ENCODE results near the gene HDHD5.

DNA sequence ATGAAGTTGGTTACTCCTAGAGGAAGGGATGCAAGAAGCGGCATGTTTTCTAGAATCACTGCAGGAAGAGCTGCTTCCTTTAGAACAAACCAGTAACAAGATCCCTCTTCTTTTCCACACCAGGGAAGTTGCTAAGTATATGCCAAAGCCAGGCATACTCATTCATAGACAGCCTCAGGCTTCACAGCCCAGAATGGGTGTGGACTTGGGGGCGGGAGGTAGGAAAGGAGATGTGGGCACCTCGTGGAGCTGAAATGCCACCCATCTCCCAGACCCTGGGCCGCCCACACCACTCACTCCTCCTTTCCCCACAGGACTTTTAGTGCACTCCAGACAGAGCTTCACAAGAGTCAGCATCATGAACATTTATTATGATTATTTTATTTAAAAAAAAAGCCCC is 21.9 kb downstream of the HDHD5 start:
- TF ChIP-seq, protein P1, sequence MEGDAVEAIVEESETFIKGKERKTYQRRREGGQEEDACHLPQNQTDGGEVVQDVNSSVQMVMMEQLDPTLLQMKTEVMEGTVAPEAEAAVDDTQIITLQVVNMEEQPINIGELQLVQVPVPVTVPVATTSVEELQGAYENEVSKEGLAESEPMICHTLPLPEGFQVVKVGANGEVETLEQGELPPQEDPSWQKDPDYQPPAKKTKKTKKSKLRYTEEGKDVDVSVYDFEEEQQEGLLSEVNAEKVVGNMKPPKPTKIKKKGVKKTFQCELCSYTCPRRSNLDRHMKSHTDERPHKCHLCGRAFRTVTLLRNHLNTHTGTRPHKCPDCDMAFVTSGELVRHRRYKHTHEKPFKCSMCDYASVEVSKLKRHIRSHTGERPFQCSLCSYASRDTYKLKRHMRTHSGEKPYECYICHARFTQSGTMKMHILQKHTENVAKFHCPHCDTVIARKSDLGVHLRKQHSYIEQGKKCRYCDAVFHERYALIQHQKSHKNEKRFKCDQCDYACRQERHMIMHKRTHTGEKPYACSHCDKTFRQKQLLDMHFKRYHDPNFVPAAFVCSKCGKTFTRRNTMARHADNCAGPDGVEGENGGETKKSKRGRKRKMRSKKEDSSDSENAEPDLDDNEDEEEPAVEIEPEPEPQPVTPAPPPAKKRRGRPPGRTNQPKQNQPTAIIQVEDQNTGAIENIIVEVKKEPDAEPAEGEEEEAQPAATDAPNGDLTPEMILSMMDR (IDR thresholded peaks at IDR 0.05), result no peak
- no peak for TF ChIP-seq POLR2A (IDR thresholded peaks at IDR 0.05)

All from uterus (tissue), 2 donors.